MM.1S (cell line): ENCODE results near the gene EVI5.

Experiments
- EZH2phosphoT487 ChIP-seq: fragments of 300-600 bp; sonication (generic); IDR thresholded peaks from 2 replicates; pipeline ENCODE4 v1.6.1; 2018; ENCODE audit warnings: antibody characterized with exemption, low read length
- TF ChIP-seq, protein P1 (sequence below): fragments of 300-600 bp; sonication (generic); IDR thresholded peaks from 2 replicates; pipeline ENCODE4 v1.5.1; 2016; ENCODE audit warnings: antibody characterized with exemption, low read length, mixed read lengths

GRCh38 chr1:92711473-92712165 is 73.3 kb downstream of the EVI5 start:
- TF ChIP-seq, protein P1, sequence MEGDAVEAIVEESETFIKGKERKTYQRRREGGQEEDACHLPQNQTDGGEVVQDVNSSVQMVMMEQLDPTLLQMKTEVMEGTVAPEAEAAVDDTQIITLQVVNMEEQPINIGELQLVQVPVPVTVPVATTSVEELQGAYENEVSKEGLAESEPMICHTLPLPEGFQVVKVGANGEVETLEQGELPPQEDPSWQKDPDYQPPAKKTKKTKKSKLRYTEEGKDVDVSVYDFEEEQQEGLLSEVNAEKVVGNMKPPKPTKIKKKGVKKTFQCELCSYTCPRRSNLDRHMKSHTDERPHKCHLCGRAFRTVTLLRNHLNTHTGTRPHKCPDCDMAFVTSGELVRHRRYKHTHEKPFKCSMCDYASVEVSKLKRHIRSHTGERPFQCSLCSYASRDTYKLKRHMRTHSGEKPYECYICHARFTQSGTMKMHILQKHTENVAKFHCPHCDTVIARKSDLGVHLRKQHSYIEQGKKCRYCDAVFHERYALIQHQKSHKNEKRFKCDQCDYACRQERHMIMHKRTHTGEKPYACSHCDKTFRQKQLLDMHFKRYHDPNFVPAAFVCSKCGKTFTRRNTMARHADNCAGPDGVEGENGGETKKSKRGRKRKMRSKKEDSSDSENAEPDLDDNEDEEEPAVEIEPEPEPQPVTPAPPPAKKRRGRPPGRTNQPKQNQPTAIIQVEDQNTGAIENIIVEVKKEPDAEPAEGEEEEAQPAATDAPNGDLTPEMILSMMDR, result no peak
- TF ChIP-seq EZH2phosphoT487, result no peak
